ENCODE results near the gene PRDM16.

Gene PRDM16

GRCh38 chr1:3475839-3476573 lies 407.0 kb downstream of the PRDM16 start:
- no peak for DNase-seq (ENCODE audit: low read depth)

DNA sequence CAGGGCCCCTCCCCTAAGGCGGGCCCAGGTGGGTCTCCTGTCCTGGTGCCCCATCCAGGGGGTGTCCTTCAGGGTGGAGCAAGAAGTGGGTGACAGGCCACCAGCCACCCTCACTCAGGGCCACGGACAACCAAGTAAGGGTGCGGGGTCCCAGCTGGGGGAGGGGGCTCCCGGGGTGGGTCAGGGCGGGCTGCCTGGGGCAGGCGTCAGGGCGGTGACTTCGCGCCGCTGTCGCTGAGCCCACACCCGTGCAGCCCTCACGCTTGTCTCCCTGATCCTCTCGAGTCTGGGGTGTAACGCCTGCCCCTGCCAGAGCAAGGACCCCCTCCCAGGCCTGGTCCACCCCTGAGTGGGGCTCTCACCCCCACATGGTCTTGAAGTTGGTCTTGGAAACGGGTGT lies 407.7 kb downstream of the PRDM16 start:
- DNase-seq (ENCODE audit: low read depth), result no peak

DNA sequence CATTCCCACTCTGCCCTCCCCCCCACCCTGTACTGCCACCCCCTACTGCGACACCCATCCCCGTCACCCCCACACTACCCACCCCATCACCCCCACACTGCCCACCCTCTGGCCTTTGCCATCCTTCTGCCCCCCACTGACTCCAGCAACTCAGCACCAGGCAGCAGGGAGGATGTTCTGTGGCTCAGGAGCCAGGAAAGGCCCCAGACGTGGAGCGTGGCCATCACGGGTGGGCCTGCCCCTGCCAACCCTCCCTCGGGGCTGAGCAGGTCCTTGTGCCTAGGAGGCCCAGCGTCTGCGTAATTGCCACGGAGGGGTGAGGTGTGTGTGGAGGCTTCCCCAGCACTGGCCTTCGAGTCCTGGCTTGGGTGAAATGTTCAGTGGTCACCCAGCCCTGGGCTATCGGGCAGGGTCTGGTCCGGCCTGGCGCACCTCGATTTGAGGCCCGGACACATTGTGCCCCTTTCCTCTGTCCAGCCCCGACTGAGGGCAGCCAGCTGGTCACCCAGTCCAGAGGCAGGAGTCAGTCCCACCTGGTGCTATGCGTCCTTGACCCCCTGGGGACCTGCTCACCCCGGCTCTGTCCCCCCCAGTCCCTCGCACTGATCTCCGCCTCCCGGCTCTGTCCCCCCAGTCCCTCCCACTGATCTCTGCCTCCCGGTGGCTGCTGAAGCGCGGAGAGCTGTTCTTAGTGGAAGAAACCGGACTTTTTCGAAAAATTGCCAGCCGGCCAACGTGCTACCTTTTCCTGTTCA lies 408.4 kb downstream of the PRDM16 start:
- DNase-seq (ENCODE audit: low read depth), result no peak

DNA sequence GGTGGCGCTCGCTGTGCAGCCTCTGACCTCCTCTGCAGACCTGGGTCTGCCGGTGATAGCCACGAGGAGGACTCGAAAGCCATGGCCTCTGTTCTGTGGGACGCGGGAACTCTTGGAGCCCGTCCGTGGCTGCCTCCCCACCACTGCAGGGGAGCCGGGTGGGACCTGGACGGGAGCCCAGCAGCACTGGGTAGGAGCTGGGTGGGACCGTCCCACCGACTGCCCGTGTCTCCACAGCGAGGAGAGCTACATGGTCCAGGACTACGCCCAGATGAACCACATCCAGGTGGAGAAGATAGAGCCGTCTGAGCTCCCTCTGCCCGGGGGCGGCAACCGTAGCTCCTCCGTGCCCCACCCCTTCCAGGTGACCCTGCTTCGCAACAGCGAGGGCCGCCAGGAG lies 409.2 kb downstream of the PRDM16 start:
- DNase-seq (ENCODE audit: low read depth), result no peak

DNA sequence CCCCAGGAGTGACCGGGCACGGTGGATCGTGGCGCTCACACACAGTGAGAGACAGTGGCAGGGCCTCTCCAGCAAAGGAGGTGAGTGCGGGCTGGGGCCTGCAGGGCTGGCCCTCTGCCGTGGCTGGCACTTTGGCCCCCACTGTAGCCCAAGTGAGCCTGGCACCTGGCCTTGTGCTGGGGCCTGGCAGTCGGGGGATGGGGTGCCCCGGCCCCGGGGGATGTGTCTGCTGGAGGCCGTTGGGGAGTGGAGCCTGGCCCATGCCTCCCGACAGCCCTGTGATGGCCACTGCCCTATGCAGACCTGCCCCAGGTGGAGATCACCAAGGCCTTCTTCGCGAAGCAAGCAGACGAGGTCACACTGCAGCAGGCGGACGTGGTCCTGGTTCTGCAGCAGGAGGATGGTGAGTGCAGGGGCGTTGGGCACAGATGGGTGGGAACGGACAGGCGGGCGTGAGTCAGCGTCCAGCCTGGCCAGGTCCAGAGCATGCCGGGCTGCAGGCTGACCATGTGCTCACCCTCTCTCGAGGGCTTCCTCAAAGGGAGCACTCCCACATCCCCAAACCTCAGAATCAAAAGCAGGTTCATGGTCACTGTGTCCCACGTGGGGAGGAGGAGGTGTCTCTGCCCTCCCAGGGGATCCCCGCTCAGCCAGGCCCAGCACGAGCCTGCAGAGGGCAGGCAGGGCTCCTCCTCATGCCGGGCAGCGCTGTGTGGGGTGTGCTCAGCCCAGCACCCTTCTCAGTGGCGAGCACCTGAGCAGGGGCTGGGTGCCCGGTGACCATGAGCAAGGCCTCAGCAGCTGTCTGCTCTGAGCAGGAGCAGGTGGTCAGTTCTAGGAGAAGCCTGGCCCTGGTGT lies 410.7 kb downstream of the PRDM16 start:
- no peak for DNase-seq (ENCODE audit: low read depth)

- DNase-seq (ENCODE audit: low read depth), result no peak
These were observed 411.3 kb downstream of the PRDM16 start for GRCh38 chr1:3480369-3480719.

DNA sequence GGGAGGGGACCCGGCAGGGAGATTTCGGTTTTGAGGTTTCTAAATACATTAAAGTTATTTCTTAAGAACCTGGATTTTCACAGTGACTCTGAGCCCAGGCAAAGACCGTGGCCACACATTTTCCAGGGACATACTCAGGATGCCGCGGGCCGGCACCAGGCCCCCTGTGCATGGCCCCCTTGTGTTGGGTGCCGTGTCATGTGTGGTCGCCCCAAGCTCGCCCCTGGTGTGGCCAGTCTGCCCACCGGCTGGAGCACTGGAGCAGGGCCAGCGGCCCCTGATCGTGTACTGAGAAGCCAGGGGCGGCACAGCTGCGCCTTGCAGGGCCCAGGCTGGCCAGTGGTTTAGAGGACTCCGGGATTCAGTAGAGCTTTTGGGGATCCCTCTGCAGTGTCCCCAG lies 412.0 kb downstream of the PRDM16 start:
- DNase-seq (ENCODE audit: low read depth), result no peak

GRCh38 chr1:3481836-3482375 lies 412.9 kb downstream of the PRDM16 start:
- no peak for DNase-seq (ENCODE audit: low read depth)

DNA sequence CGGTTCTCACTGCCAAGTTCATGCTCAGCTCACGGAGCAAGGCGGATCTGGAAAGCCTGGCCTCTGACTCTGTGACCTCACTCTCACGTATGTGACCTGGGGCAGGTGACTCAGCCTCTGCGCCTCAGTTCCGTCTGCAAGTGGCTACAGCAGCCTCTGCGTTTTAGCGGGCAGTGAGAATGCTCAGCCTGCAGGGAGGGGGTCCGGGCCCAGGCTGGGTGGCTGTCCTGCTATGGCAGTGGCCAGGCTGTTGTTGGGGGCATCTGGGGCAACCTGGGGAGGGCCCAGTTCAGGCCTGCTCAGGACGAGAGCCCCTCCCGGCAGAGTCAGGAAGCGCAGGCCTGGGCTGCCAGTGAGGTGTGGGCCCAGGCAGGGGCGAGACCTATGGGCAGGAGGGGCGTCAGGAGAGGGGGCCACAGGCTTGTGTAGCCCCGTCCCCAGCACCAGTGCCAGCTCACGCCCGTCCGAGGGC lies 413.4 kb downstream of the PRDM16 start:
- no peak for DNase-seq (ENCODE audit: low read depth)

GRCh38 chr1:3483380-3483779 lies 414.4 kb downstream of the PRDM16 start:
- DNase-seq (ENCODE audit: low read depth), result no peak

GRCh38 chr1:3483801-3484444 lies 414.9 kb downstream of the PRDM16 start:
- DNase-seq (ENCODE audit: low read depth), result peak; percentile 13

DNA sequence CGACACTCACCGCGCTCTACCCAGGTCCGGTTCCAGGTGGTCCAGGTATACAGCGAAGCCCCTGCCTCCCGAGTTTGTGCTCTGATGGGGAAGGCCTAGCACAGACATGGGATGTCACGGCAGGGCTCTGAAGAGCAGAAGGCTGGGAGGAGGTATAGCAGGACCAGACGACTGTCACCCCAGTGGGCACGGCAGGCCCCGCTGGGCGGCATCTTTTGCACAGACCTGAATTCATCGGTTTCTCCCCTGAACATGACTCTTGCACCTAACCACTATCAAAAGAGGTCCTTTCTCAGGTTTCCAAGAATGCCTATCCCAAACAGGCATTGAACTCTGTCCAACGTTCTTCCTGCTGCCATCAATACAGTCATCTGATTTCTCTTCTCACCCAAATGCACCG lies 416.0 kb downstream of the PRDM16 start:
- DNase-seq (ENCODE audit: low read depth), result no peak
